HG02884 (cell line): ENCODE data around the gene PRXL2B.
"Not testable (repeated sequence)": the region's sequence is repeated elsewhere in the genome, so short reads cannot be mapped to it uniquely, and the experiment has no call there.

Source experiments
- ATAC-seq: cut with Tn5 transposase; IDR thresholded peaks from one replicate; pipeline ENCODE4 v1.9.1; 2021; ENCODE audit warnings: mild to moderate bottlenecking, moderate library complexity; ENCODE audit not compliant: unreplicated experiment

PRXL2B gene

GRCh38 chr1:2550309-2550861 is 36.2 kb upstream of the PRXL2B start:
- not testable (repeated sequence) for ATAC-seq

- not testable (repeated sequence) for ATAC-seq
These were observed 35.0 kb upstream of the PRXL2B start for GRCh38 chr1:2551544-2551943.

GRCh38 chr1:2552189-2552588 is 34.4 kb upstream of the PRXL2B start:
- no peak for ATAC-seq

GRCh38 chr1:2553076-2553475 is 33.5 kb upstream of the PRXL2B start:
- not testable (repeated sequence) for ATAC-seq

- ATAC-seq, result no peak
These were observed 32.5 kb upstream of the PRXL2B start for GRCh38 chr1:2553871-2554620.

- ATAC-seq, result no peak
These were observed 31.8 kb upstream of the PRXL2B start for GRCh38 chr1:2554621-2555387.

- ATAC-seq, result no peak
These were observed 30.8 kb upstream of the PRXL2B start for GRCh38 chr1:2555634-2556276.

GRCh38 chr1:2556277-2556677 is 30.3 kb upstream of the PRXL2B start, which contains the start of gene TNFRSF14:
Gene TNFRSF14 (plus strand): TSS chr1:2556371. CDS start chr1:2556665, 294 bp downstream.
- no peak for ATAC-seq

GRCh38 chr1:2556678-2557481 is 29.7 kb upstream of the PRXL2B start:
- no peak for ATAC-seq

GRCh38 chr1:2557482-2558400 is 28.8 kb upstream of the PRXL2B start:
- no peak for ATAC-seq

- ATAC-seq, result no peak
These were observed 28.2 kb upstream of the PRXL2B start for GRCh38 chr1:2558420-2558819.

- ATAC-seq, result no peak
These were observed 27.7 kb upstream of the PRXL2B start for GRCh38 chr1:2558861-2559260.

GRCh38 chr1:2559509-2560298 is 26.9 kb upstream of the PRXL2B start:
- ATAC-seq, result no peak

GRCh38 chr1:2560299-2561073 is 26.1 kb upstream of the PRXL2B start:
- no peak for ATAC-seq

GRCh38 chr1:2561446-2561845 is 25.1 kb upstream of the PRXL2B start:
- ATAC-seq, result no peak

- ATAC-seq, result no peak
These were observed 24.4 kb upstream of the PRXL2B start for GRCh38 chr1:2561898-2562895.

GRCh38 chr1:2563205-2563604 is 23.4 kb upstream of the PRXL2B start:
- no peak for ATAC-seq
